RWPE2 (cell line): ENCODE data around the gene SLC44A3.

Experiments used
- ATAC-seq: fragments of 200-7000 bp; cut with Tn5 transposase; 3 replicates; pipeline ENCODE4 v1.9.1; 2021; ENCODE audit warnings: low read depth
- DNase-seq: peaks from one replicate; pipeline ENCODE4 v3.0.0-alpha.2; 2020; ENCODE audit warnings: low spot score
- H3K27ac ChIP-seq: fragments of 450-650 bp; 2 replicates; pipeline ENCODE4 v1.5.1; 2017; ENCODE audit warnings: mild to moderate bottlenecking; ENCODE audit not compliant: poor library complexity, severe bottlenecking
- H3K27me3 ChIP-seq: fragments of 250-450 bp; sonication (Bioruptor Pico); 2 replicates; pipeline ENCODE4 v1.5.1; 2021; ENCODE audit warnings: mild to moderate bottlenecking, moderate library complexity; ENCODE audit not compliant: insufficient read depth, poor library complexity, severe bottlenecking
- H3K36me3 ChIP-seq: fragments of 250-450 bp; sonication (Bioruptor Pico); 2 replicates; pipeline ENCODE4 v1.5.1; 2020; ENCODE audit warnings: low read depth, mild to moderate bottlenecking, moderate library complexity
- H3K4me1 ChIP-seq: fragments of 250-450 bp; sonication (Bioruptor Pico); 2 replicates; pipeline ENCODE4 v1.5.1; 2021; ENCODE audit warnings: mild to moderate bottlenecking, moderate library complexity; ENCODE audit not compliant: insufficient read depth, poor library complexity, severe bottlenecking
- H3K4me3 ChIP-seq: fragments of 250-450 bp; sonication (Bioruptor Pico); 2 replicates; pipeline ENCODE4 v1.5.1; 2021; ENCODE audit warnings: mild to moderate bottlenecking, moderate library complexity; ENCODE audit not compliant: severe bottlenecking
- H3K9me3 ChIP-seq: fragments of 250-450 bp; sonication (Bioruptor Pico); 2 replicates; pipeline ENCODE4 v1.5.1; 2021; ENCODE audit warnings: mild to moderate bottlenecking, moderate library complexity; ENCODE audit not compliant: severe bottlenecking
- CTCF ChIP-seq: fragments of 450-650 bp; IDR thresholded peaks from one replicate; pipeline ENCODE4 v1.5.1; 2017; ENCODE audit warnings: mild to moderate bottlenecking, moderate library complexity; ENCODE audit not compliant: poor library complexity, severe bottlenecking

SLC44A3 gene

DNA sequence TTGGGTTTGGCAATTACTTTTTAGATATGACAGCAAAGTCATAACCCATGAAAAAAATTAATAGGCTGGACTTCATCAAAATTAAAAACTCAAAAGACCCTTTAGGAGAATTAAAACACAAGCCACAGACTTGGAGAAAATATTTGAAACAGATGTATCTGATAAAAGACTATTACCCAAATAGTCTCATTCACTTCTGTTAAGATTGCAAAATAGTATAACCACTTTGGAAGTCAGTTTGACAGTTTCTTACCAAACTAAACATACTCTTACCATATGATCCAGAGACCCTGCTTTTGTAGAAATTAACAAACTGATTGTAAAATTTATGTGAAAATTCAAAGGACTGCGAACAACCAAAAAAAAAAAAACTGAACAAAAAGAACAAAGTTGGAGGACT lies 32.5 kb upstream of the SLC44A3 start:
- ATAC-seq (no peak), DNase-seq (no peak)
- peaks cover 14% of the 10 kb centered on the region for H3K4me1 ChIP-seq
- H3K9me3 ChIP-seq = no peaks in the 10 kb centered on the region
- H3K27me3 ChIP-seq = no peaks in the 10 kb centered on the region
- H3K4me3 ChIP-seq = no peak overlapping the region
- no peaks in the 10 kb centered on the region for H3K36me3 ChIP-seq
- no peak overlapping the region for H3K27ac ChIP-seq
- no peak for TF ChIP-seq CTCF

GRCh38 chr1:94790246-94790645 lies 29.9 kb upstream of the SLC44A3 start:
- Histone ChIP-seq H3K36me3 (no peaks in the 10 kb centered on the region), H3K9me3 (no peaks in the 10 kb centered on the region), H3K4me3 (no peak overlapping the region), H3K27ac (no peak overlapping the region), H3K27me3 (no peaks in the 10 kb centered on the region), H3K4me1 (peaks cover 20% of the 10 kb centered on the region)
- ATAC-seq (no peak), DNase-seq (no peak)
- TF ChIP-seq CTCF = no peak

- H3K4me3 ChIP-seq = no peak overlapping the region
- TF ChIP-seq CTCF = no peak
- no peak overlapping the region for H3K27ac ChIP-seq
- no peaks in the 10 kb centered on the region for H3K9me3 ChIP-seq
- H3K27me3 ChIP-seq = no peaks in the 10 kb centered on the region
- no peak for DNase-seq
- H3K36me3 ChIP-seq = no peaks in the 10 kb centered on the region
- ATAC-seq = no peak
- H3K4me1 ChIP-seq = peaks cover 20% of the 10 kb centered on the region
These were observed 29.5 kb upstream of the SLC44A3 start for GRCh38 chr1:94790670-94791069.

GRCh38 chr1:94792473-94793295 lies 27.5 kb upstream of the SLC44A3 start:
- TF ChIP-seq CTCF = peak; percentile 23

DNA sequence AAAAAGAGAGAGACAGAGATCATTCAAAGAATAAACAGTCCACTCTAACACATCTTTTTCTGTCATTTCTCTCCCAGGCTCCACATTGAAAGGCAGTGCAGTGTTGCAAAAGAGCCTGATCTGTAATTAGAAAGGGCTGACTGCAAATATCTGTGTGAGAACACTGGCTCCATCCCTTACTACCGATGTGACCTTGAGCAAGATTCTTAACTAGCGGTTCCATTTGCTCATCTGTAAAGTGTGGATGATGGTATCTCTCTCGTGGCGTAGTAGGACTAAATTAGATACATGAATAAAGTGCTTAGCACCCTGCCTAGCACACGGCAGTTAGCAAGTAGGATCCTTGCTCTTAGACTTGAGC lies 26.9 kb upstream of the SLC44A3 start:
- ATAC-seq (0 out of 3 replicates have a peak, but pooled peaks have one; percentile 11), DNase-seq (no peak)
- Histone ChIP-seq H3K4me3 (no peak overlapping the region), H3K4me1 (peaks cover 20% of the 10 kb centered on the region), H3K27me3 (no peaks in the 10 kb centered on the region), H3K36me3 (no peaks in the 10 kb centered on the region), H3K9me3 (no peaks in the 10 kb centered on the region), H3K27ac (peak overlapping the region; percentile 75)
- TF ChIP-seq CTCF = no peak

More at GRCh38 chr1:94792473-94793295, 27.5 kb upstream of the SLC44A3 start:
- Histone ChIP-seq H3K27ac (peak overlapping the region; percentile 75), H3K27me3 (no peaks in the 10 kb centered on the region), H3K36me3 (no peaks in the 10 kb centered on the region), H3K4me3 (no peak overlapping the region), H3K9me3 (no peaks in the 10 kb centered on the region), H3K4me1 (peaks cover 20% of the 10 kb centered on the region)
- DNase-seq = no peak
- ATAC-seq = peak; percentile 91
